ENCODE results near the gene SLC34A3.
A peak's percentile ranks its signal among the peaks of the same experiment; 100 is the strongest.

SLC34A3 gene

DNA sequence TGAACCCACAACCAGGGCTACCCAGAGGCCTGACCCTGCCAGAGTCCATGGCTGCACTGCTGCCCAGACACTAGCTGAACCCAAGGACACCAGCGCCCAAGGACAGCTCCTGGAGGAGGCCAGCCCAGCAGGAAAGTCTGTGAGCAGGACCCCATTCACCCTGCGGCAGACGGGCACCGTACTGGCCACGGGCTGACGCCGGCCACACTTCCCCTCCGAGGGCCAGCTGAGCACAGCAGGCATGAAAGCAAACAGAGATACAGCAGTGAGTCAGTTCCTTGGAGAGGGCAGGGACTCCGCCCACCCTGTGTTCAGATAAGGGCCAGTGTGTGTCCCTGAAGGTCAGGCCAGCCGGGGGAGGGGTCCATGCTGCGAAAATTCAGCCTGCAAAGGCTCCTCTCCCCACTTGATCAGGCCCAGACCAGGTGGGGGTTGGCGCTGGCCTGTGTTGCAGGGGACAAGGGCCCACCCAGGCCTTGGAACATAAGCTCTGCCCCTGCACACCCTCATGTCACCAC, 11.9 kb upstream of the SLC34A3 start:
- no peak for DNase-seq

GRCh38 chr9:137219757-137220316, 10.9 kb upstream of the SLC34A3 start:
- DNase-seq = no peak

- DNase-seq = no peak
Observed at GRCh38 chr9:137220317-137221094, 10.2 kb upstream of the SLC34A3 start.

DNA sequence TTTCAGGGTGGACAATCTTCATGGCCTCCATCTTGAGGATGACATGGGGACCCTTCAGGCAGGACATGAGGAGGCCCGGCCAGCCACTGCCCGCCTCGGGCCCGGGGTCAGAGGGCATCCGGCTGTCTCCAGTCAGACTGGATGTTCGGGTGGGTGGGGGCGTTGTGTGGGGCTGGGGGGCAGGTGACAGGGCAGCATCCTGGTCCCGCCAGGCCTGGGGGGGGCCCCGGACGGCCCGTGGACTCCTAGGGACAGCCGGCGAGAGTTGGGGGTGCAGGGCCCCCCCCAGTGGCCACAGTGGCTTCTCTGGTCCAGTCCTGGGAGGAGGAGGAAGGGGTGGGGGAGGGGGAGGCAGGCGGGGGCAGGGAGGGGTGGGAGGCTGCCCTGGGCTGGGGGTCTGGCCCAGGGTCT, 9.6 kb upstream of the SLC34A3 start:
- DNase-seq = no peak

GRCh38 chr9:137221506-137222111, 9.1 kb upstream of the SLC34A3 start:
- no peak for DNase-seq

DNA sequence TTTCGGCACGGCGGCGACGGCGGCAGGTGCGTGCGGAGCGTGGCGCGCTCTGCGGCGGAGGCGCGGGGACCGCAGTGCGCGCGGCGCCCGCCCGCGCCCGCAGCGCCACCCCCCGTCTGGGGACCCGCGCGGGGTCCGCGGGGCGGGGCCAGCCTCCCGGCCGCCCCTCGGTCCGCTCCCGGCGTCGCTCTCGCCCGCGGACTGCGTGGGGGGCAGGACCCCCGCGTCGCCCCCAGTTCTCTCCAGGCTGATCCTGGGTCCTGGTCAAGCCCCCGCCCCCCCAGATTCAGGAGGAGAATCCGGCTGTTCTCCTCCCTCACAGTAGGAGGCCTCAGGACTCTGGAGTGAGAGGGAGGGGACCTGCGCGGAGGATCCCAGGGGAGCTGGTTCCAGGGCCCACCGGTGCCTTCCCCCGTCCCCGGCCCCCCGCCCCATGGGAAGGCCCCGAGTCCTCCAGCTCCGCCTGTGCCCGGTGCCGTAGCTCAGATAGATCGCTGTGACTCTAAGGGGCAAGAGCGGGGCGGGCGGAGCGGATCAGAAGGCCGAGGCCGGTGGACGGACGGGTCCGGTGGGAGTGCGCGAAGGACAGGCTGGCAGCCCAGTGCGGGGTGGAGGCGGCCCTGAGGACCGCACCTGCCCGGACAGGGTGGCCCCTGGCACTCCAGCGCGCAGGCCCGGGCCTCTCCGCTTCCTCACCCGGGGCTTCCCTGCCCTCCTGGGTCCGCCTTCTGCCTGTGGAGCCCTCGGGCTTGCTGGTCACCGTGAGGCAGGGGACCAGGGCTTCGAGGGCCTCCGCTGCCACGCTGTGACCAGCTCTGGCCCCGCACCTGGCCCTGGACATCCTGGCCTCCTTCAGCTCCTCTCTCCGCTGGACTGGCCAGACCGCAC, 8.3 kb upstream of the SLC34A3 start, which contains the start of gene RNF208:
TSS of gene RNF208 (minus strand) at position 51 of the 888 bp plus-strand sequence. CDS start 1,028 bp downstream, outside the sequence.
- no peak for DNase-seq

GRCh38 chr9:137223078-137223970, 7.4 kb upstream of the SLC34A3 start:
- DNase-seq = peak; percentile 95

GRCh38 chr9:137224830-137225694, 5.6 kb upstream of the SLC34A3 start, which contains the start of gene CYSRT1:
Gene CYSRT1, plus strand, starts transcription at chr9:137225174. Its CDS starts 448 bp downstream, at chr9:137225622.
- DNase-seq = no peak

DNA sequence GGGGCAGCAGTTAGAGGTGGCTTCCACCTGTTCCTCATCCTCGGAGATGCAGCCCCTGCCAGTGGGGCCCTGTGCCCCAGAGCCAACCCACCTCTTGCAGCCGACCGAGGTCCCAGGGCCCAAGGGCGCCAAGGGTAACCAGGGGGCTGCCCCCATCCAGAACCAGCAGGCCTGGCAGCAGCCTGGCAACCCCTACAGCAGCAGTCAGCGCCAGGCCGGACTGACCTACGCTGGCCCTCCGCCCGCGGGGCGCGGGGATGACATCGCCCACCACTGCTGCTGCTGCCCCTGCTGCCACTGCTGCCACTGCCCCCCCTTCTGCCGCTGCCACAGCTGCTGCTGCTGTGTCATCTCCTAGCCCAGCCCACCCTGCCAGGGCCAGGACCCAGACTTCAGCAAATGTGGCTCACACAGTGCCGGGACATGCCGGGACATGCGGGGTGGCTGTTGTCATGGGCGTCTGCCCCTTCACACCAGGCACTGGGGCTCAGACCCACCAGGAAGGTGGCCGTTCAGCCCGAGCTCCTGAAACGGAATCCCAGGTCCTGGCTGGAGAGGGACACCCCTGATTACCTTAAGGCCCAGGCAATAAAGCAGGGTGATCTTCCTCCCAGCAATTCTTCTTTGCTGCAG, 4.9 kb upstream of the SLC34A3 start:
- no peak for DNase-seq

DNA sequence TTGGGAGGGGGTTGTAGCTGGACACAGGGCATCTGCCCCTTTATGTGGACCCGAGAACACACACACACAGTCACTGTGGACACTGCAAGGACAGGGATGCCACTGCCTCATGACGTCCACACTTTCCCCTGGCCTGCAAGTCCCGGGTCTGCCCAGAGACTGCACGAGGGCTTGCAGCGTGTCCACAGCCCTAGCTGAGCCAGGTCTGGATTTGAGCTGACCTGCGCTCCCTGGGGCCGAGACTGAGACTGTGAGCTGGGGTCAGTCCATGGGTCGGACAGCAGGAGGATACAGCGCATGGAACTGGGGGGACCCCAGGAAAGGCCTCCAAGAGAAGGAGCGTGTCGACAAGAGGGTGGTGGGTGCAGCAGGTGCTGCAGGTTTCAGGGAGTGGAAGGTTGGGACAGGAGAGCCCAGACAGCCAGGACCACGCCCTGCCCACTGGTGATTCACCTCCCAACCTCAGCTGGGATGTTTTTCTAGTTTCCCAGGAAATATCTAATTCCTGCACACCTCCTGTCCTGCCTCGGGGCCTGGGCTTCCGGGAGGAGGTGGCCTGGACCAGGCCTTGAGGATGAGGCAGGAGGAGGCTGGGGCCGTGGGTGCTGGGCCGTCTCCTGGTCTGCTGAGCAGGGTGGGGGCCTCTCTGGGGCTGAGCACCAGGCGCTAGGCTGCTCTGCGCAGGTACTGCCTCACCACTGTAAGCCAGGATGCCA, 4.2 kb upstream of the SLC34A3 start:
- DNase-seq = no peak

- peak; percentile 84 for DNase-seq
Observed at GRCh38 chr9:137227054-137227852, 3.4 kb upstream of the SLC34A3 start, which contains the start of gene RNF224. Gene RNF224, plus strand, starts transcription at chr9:137227502. Its CDS starts 834 bp downstream, at chr9:137228336.

DNA sequence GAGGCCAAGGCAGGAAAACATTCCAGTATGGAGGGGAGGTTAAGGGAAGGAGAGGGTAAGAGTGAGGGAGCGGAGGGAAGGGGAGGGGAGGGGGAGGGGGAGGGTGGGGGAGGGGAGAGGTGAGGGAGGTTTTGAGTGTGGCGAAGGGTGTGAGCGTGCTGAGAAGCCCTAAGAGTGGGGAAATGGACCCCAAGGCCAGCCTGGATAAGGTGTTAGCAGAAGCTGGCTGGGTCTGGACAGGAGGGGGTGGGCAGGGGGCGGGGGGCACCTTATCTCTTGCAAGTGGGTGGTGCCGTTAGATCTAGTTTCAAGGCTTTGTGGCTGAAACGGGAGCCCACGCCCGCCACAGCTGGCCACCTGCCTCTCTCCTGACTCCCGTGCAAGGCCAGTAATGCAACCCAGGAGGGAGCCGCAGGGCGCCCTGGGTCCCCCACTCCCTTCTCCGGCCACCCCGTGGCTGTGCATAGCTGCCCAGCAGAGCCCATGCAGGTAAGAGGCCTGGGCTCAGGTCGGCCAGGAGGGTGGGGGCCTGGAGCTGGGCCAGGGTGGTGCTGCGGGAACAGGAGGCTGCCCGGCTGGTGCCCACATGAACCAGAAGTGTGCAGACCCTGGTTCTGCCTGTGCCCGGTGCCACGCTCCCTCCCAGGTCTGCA, 2.7 kb upstream of the SLC34A3 start:
- DNase-seq = no peak

DNA sequence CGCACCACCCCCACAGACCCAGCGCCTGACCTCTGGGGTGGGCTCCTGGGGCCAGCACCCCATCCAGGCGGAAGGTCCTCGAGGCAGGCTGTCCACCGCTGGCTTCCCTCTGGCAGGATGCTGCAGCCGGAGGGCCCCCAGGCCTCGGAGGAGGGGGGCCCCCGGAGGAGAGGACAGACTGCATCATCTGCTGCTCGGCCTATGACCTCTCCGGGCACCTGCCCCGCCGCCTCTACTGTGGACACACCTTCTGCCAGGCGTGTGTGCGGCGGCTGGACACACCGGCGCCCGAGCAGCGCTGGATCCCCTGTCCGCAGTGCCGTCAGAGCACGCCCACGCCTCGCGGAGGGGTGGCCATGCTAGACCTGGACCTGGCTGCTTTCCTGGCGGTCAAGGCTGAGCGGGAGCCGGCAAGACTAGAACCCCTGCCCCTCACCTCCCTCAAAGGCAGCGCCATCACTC, 2.2 kb upstream of the SLC34A3 start:
- no peak for DNase-seq

DNA sequence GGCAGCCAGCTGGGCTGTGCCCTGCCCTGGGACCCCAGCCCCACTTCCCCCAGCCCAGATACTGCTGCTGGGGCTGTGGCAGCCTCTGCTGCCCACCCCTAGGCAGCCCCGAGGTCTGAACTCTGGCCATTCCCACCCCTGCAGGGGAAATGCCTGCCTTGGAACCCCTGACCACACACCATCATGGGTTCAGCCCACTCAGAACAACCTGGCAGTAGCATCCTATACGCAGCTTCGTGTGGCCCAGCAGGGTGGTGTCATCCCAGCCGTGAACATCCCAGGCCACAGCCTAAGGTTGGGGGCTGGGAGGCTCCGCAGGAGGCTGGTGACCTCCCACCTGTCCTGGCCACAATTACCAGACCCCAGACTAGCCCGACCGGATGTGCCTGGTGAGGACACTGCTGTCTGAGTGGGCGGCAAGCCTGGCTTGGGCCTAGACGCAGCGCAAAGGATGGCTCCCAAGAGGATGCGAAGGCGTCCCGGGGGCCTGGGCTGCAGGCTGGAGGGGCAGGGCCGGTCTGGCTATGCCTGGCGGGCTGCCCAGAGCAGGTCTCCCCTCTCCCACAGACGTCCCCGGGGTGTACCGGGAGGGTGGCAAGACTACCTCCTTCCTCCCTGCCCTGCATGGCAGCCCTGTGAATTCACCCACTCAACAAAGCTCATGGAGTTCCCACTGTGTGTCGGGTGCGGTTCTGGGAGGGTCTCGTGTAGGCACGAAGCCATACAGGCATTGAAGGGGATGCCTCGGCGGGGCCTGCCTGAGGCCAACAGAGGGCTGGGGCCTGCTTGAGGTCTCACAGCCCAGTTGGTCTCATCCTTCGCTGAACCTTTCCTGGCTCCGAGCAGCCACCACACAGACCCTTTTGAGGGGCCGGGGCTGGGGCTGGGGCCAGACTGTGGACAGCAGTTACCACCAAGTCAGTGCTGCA, 1.5 kb upstream of the SLC34A3 start:
- no peak for DNase-seq

DNA sequence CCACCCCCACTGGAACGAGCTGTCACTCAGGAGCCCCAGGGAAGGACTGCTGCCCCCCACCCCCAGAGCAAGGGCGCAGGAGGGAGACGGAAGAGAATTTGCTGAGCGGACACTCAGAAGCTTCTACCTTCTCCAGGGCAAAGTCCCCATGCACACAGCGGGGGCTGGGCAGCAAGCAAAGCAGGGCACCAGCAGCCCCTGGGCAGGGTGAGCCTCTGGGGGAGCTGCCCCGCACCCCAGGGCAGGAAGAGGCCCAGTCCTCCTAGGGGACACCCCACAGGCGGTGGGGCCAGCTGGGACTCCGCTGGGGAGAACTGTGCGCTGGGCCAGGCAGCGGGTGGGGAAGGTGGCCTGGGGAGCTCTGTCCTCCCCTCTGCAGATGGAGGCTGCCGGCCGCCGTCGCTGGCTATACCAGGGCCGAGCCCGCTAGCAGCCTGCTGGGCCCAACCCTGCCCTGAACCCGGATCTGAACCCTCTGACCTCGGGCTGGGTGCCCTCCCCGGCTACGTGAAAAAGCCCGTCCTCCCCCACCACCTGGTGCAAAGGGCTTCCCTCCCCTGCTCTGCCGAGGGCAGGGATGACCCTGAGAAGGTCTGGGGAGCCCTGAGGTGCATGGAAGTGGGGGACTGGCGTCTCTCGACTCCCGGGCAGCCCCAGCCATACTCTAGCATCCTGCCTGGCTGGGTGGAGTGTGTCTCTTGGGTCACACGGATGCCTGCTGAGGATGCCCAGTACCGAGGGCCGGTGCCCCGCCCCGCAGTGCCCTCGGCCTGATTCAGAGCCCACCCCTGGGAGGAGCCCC, 597 bp upstream of the SLC34A3 start:
- DNase-seq = no peak
